GM19395 (cell line): Measurements from ENCODE around the gene RPS14.
A peak's percentile ranks its signal among the peaks of the same experiment; 100 is the strongest.
"Not testable (repeated sequence)": the region's sequence is repeated elsewhere in the genome, so short reads cannot be mapped to it uniquely, and the experiment has no call there.

ENCODE experiments used
- ATAC-seq: cut with Tn5 transposase; IDR thresholded peaks from one replicate; pipeline ENCODE4 v1.9.1; 2021; ENCODE audit warnings: mild to moderate bottlenecking, moderate library complexity; ENCODE audit not compliant: unreplicated experiment

The RPS14 gene

GRCh38 chr5:150481972-150482406 is 32.5 kb upstream of the RPS14 start:
- ATAC-seq: no peak

GRCh38 chr5:150481708-150481965 is 32.1 kb upstream of the RPS14 start:
- ATAC-seq: no peak

- no peak for ATAC-seq
These were observed 29.9 kb upstream of the RPS14 start for GRCh38 chr5:150479416-150479815.

DNA sequence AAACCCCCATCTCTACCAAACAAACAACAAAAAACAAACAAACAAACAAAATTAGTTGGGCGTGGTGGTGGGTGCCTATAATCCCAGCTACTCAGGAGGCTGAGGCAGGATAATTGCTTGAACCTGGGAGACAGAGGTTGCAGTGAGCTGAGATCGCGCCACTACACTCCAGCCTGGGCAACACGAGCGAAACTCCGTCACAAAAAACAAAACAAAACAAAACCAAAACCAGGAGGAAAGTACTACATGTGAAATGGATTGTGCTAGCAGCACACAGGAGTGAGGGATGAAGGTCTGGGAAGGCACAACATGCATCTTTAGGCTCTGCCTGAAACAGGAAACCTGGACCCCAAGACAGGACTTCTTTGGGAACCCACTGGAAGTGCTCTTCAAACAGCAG is 27.0 kb upstream of the RPS14 start:
- ATAC-seq: not testable (repeated sequence)

GRCh38 chr5:150473673-150474358 is 24.3 kb upstream of the RPS14 start:
- no peak for ATAC-seq

- no peak for ATAC-seq
These were observed 20.4 kb upstream of the RPS14 start for GRCh38 chr5:150469718-150470469.

GRCh38 chr5:150468206-150468605 is 18.7 kb upstream of the RPS14 start:
- ATAC-seq: no peak

DNA sequence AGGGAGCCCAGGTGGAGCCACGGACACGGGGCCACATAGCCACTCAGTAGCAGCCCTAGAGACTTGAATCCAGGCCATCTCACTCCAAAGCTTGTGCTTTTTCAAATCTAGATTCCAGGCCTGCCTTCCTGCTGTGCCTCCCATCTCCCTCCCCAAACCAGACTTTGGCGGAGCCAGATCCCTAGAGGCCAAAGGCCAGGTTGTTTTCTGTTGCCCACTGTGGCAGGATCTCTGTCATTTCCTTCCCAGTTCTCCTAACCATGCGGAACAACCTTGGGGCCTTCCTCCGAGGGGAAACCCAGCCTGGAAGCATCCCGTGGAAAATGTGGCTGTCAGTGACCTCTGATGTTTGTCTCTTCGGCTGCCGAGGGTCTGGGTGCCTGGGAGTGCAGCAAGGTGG is 16.4 kb upstream of the RPS14 start:
- no peak for ATAC-seq

GRCh38 chr5:150464554-150465012 is 15.0 kb upstream of the RPS14 start:
- no peak for ATAC-seq

GRCh38 chr5:150461231-150461630 is 11.7 kb upstream of the RPS14 start:
- ATAC-seq: peak; percentile 91

GRCh38 chr5:150460781-150461180 is 11.2 kb upstream of the RPS14 start:
- ATAC-seq: no peak

- peak; percentile 64 for ATAC-seq
These were observed 9.4 kb upstream of the RPS14 start for GRCh38 chr5:150458802-150459557.

DNA sequence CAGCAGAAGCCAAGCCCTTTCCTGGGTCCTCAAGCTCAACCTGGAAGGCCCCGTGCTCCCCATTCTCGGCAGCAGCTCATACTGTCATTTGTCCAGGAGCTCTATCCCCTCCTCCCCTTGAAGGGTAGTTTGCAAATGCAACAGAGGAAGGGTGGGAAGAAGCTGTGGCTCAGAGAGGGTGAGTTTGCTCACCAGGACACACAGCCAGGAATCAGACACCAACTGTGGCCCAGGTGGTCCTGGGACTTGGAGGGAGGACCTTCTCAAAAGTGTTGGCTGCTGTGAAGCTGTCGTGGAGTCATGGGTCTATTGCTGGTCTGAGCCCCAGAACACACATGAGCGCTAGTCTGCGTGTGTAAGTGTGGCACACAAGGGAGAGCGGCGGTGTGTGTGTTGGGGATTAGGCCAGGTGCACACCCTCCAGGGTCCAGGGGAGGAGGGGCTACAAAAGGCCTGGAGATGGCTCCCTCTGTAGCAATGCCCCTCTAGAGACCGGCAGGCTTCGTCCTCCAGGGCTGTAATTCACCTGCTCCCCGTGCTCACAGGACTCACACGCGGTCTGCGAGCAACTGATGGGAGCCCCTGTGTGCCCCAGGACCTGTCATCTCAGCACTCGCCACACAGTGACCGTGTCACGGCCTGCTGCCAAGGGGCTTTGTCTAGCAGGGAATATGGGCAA is 8.2 kb upstream of the RPS14 start:
- ATAC-seq: no peak

DNA sequence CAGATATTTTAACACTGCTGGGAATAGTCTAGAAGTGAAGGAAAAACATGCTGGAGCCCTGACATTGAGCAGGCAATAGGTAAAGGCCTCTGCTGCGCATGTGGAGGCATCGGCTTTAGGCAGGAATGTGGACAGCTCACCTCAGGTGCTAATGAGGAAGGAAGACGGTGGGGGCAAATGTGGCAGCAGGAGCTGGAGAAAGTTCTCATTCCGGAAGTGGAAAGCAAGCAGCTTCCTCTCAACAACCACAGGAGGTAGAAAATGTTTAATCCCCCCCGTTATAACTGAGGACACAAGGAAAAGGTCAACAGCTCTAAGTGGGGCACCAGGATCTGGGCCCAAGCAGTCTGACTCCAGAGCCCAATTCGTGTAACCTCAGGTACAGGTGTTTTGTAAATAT is 7.6 kb upstream of the RPS14 start:
- no peak for ATAC-seq

- no peak for ATAC-seq
These were observed 5.1 kb upstream of the RPS14 start for GRCh38 chr5:150454492-150455229.

GRCh38 chr5:150454027-150454426 is 4.5 kb upstream of the RPS14 start:
- not testable (repeated sequence) for ATAC-seq

GRCh38 chr5:150452914-150453313 is 3.4 kb upstream of the RPS14 start:
- no peak for ATAC-seq

- ATAC-seq: no peak
These were observed 2.1 kb upstream of the RPS14 start for GRCh38 chr5:150451594-150451993.

DNA sequence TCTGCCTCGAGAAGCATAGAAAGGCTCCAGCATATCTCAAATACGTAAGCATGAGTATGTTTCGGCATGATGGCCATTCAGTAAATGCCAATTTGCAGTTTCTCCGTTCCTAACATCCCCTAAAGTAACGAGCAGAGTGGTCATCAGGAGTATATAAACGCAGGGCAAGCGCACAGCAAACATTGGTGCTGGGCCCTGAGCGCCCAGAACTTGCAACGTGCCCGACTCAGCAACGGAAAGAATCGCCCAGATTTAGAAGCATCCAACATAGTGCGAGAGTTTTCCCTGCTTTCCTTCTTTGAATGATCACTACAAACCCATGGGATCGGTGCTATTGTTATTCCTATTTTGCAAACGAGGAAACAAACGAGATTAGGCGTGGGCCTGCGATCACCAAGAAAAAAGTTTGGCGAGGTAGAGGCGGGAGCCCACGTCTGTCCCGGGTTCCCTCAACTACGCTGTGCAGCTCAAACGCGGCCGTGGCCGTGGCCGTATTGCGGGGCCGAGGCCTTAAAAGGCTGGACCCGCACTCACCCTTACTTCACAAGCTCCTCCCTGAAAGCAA is 505 bp downstream of the RPS14 start:
- peak; percentile 33 for ATAC-seq

GRCh38 chr5:150448334-150448733 is 1.2 kb downstream of the RPS14 start:
- no peak for ATAC-seq
